AG04450 (cell line): Measurements from ENCODE around the gene MSI2. TPM values are rescaled to one million over a fixed set of nuclear protein-coding genes. Genes with fewer than 3 reads are reported as not detected.

Experiments used
- CTCF ChIA-PET: fragments of 300-600, 350-600 bp; formaldehyde crosslinking; extraction: SDS; loops from one replicate; lab custom pipeline; 2022; ENCODE audit warnings: antibody characterized with exemption, inconsistent platforms; lab: Charles Lee
- POLR2A ChIA-PET: fragments of 350-600 bp; formaldehyde crosslinking; extraction: SDS; loops from one replicate; lab custom pipeline; 2021; ENCODE audit warnings: antibody characterized with exemption, inconsistent platforms; lab: Yijun Ruan, JAX
- DNase-seq: peaks from one replicate; pipeline ENCODE4 v3.0.0-alpha.2; 2011; ENCODE audit warnings: low read depth, low spot score
- H3K27ac ChIP-seq: one replicate; pipeline ENCODE4 v1.5.1; 2012; ENCODE audit warnings: low read depth, low read length, control low read depth
- H3K27me3 ChIP-seq: one replicate; pipeline ENCODE4 v1.6.0; 2012; ENCODE audit warnings: low read length; ENCODE audit not compliant: control insufficient read depth, insufficient read depth
- H3K4me3 ChIP-seq: 2 replicates; pipeline ENCODE4 v1.5.1; 2011; ENCODE audit warnings: mild to moderate bottlenecking, low read depth, low read length, control low read depth
- H3K9me3 ChIP-seq: 2 replicates; pipeline ENCODE4 v1.5.1; 2012; ENCODE audit warnings: low read length; ENCODE audit not compliant: control insufficient read depth, insufficient read depth
- polyA plus RNA-seq: library from polyadenylated mRNA; depleted of rRNA; stranded (reverse); fragments of >200 nt; gene quantifications from 2 replicates; pipeline ENCODE4 v1.2.3, GENCODE V29; 2011
- TF ChIP-seq, protein P1 (sequence below): IDR thresholded peaks from 2 replicates; pipeline ENCODE4 v1.5.1; 2011; ENCODE audit warnings: low read depth, low read length, control low read depth, inconsistent platforms

The MSI2 gene
- polyA plus RNA-seq, 1 experiment = 26.2 TPM

DNA sequence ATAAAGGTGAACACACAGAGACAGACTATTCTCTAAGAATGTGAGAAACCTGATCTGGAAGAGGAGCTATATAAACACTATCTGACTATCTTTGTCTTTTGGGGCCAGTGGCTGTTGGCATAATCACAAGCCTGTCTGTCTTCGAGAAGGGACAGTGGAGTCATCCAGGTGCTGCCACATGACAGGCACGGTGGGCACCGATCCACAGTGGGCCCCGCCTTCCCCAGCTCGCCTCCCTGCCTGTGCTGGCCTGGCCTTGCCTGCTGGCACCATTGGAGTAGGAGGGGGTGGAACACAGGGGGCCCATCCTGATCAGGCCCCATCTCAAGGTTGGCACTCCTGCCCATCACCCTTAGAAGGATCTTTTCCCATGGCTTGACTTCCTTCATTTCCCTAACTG lies 376.0 kb downstream of the MSI2 start:
- H3K4me3 ChIP-seq = no peak overlapping the region
- H3K9me3 ChIP-seq = peaks cover 9% of the 10 kb centered on the region; the same call in 1 of the 2 replicates
- no peak for DNase-seq
- ChIA-PET CTCF (interaction anchor here (0.8 to 1.4 kb wide), 2 partner anchors 40 to 389 kb away, joined by 3 read pairs; no protein-coding TSS in a partner anchor), POLR2A (no interaction called here)
- H3K27me3 ChIP-seq = no peaks in the 10 kb centered on the region
- TF ChIP-seq, protein P1, sequence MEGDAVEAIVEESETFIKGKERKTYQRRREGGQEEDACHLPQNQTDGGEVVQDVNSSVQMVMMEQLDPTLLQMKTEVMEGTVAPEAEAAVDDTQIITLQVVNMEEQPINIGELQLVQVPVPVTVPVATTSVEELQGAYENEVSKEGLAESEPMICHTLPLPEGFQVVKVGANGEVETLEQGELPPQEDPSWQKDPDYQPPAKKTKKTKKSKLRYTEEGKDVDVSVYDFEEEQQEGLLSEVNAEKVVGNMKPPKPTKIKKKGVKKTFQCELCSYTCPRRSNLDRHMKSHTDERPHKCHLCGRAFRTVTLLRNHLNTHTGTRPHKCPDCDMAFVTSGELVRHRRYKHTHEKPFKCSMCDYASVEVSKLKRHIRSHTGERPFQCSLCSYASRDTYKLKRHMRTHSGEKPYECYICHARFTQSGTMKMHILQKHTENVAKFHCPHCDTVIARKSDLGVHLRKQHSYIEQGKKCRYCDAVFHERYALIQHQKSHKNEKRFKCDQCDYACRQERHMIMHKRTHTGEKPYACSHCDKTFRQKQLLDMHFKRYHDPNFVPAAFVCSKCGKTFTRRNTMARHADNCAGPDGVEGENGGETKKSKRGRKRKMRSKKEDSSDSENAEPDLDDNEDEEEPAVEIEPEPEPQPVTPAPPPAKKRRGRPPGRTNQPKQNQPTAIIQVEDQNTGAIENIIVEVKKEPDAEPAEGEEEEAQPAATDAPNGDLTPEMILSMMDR = no peak
- H3K27ac ChIP-seq = no peak overlapping the region

DNA sequence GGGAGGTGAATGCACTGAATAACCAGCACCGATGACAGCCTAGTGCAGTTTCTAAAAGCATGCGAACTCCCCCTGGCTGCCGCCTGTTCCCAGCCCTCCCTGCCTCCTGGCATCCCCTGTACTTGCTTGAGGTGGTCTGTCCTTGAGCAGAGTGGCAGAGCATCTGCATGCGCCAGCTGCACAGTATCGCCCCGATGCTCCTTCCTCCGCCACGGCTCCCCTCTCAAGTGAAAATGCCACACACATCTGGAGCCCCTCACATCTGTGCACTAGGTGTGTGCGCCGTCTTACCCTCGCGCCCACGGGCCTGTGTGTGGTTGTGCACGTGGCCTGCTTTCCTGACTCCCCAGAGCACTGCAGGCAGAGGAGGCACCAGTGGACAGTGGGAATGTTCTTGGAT lies 376.9 kb downstream of the MSI2 start:
- Histone ChIP-seq H3K4me3 (no peak overlapping the region), H3K27ac (no peak overlapping the region), H3K9me3 (peaks cover 9% of the 10 kb centered on the region; the same call in 1 of the 2 replicates), H3K27me3 (no peaks in the 10 kb centered on the region)
- ChIA-PET CTCF (no interaction called here), POLR2A (no interaction called here)
- no peak for DNase-seq
- TF ChIP-seq, protein P1 = no peak

GRCh38 chr17:57634713-57635465 lies 378.6 kb downstream of the MSI2 start:
- H3K27ac ChIP-seq = no peak overlapping the region
- no peaks in the 10 kb centered on the region for H3K27me3 ChIP-seq
- peaks cover 9% of the 10 kb centered on the region; the same call in 1 of the 2 replicates for H3K9me3 ChIP-seq
- no peak for DNase-seq
- ChIA-PET CTCF (interaction anchor here (1.2 to 2.8 kb wide), 2 partner anchors 37 kb away, joined by 4 to 10 read pairs; no protein-coding TSS in a partner anchor), POLR2A (no interaction called here)
- no peak overlapping the region for H3K4me3 ChIP-seq
- TF ChIP-seq, protein P1 = no peak

DNA sequence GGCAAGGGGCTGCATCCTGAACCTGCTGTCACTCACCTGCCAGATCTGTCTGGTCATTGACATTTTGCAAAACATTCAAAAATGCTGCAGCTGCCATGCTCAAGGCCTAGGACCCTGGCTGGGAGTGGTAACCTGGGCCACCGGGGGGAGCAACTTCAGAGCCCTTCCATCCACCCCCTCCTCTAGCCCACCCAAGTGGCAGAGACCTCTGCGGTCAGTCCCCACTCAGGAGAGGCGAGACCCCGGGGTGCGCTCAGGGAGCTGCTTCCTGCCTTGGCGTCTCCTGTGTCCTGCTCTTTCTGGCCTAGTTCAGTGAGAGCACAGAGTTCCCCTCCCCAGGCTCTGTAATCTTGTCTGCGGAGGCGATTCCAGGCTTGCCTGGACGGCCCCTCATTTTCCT lies 380.0 kb downstream of the MSI2 start:
- no peak overlapping the region for H3K27ac ChIP-seq
- ChIA-PET POLR2A (no interaction called here), CTCF (interaction anchor here (1.3 to 2.8 kb wide), 3 partner anchors 36 to 393 kb away, joined by 6 to 10 read pairs (median 9); no protein-coding TSS in a partner anchor)
- TF ChIP-seq, protein P1 = no peak
- no peaks in the 10 kb centered on the region for H3K27me3 ChIP-seq
- DNase-seq = no peak
- peaks cover 9% of the 10 kb centered on the region; the same call in 1 of the 2 replicates for H3K9me3 ChIP-seq
- no peak overlapping the region for H3K4me3 ChIP-seq
